Esophagus muscularis mucosa (tissue), 4 donors: ENCODE measurements around the gene ANGPT4. TPM values are rescaled to one million over a fixed set of nuclear protein-coding genes. Genes with fewer than 3 reads are reported as not detected.

ENCODE experiments used
- DNase-seq: peaks from one replicate; pipeline ENCODE4 v3.0.0-alpha.2; 2017; ENCODE audit errors: extremely low spot score
- H3K27ac ChIP-seq, 4 donors: fragments of 200-600 bp; sonication (generic); replicated peaks in 1 of 4; 1 replicate in 3 of 4; 2 replicates in 1 of 4; pipeline ENCODE4 v1.5.1; 2016 to 2019; ENCODE audit warnings: mild to moderate bottlenecking in 1 of 4
- H3K27me3 ChIP-seq, 4 donors: fragments of 200-600 bp; sonication (generic); one replicate each; pipeline versions ENCODE4 v1.5.1 to v1.6.0; 2016 to 2019
- H3K36me3 ChIP-seq, 4 donors: fragments of 200-600 bp; sonication (generic); one replicate each; pipeline ENCODE4 v1.5.1; 2016 to 2019
- H3K4me1 ChIP-seq, 4 donors: fragments of 200-600 bp; sonication (generic); one replicate each; pipeline ENCODE4 v1.5.1; 2016 to 2019
- H3K4me3 ChIP-seq, 4 donors: fragments of 200-600 bp; sonication (generic); 1 replicate in 2 of 4; 2 replicates in 2 of 4; pipeline ENCODE4 v1.5.1; 2016 to 2019; ENCODE audit warnings: mild to moderate bottlenecking in 4 of 4, moderate library complexity in 1 of 4
- H3K9me3 ChIP-seq, 4 donors: fragments of 200-600 bp; sonication (generic); 1 replicate in 3 of 4; 2 replicates in 1 of 4; pipeline ENCODE4 v1.5.1; 2016 to 2019
- EP300 ChIP-seq: sonication (generic); formaldehyde crosslinking; IDR thresholded peaks from one replicate; pipeline ENCODE4 v1.6.1; 2017; ENCODE audit warnings: antibody characterized with exemption
- POLR2A ChIP-seq: fragments of 450-650 bp; IDR thresholded peaks from one replicate; pipeline ENCODE4 v1.6.1; 2017; ENCODE audit warnings: antibody characterized with exemption, moderate library complexity, mild to moderate bottlenecking, low read depth
- POLR2AphosphoS5 ChIP-seq, 2 donors: sonication (generic); formaldehyde crosslinking; IDR thresholded peaks; one replicate each; pipeline ENCODE4 v1.6.1; 2017; ENCODE audit warnings: antibody characterized with exemption in 2 of 2
- WGBS: methylation state at CpG from one replicate; pipeline ENCODE4 v1.1.5; 2018; 5-methylcytosine and 5-hydroxymethylcytosine counted together
- intact Hi-C: fragments of 100-400 bp; cut with DNase I; formaldehyde crosslinking; loops from one replicate; pipeline ENCODE4 v1.15.1; 2023
- total RNA-seq, 4 donors: library from RNA; depleted of rRNA; stranded (reverse); fragments of >200 nt; gene quantifications; one replicate each; pipeline versions ENCODE4 v1.1.0 to v1.2.1, GENCODE V29; 2016
- TF ChIP-seq, protein P1 (sequence below), 3 experiments: fragments of 200-600 bp in 2 of 3; fragments of 450-650 bp in 1 of 3; sonication (generic) in 2 of 3; IDR thresholded peaks; one replicate each; pipeline ENCODE4 v1.5.1; 2017 to 2019; ENCODE audit warnings: antibody characterized with exemption in 3 of 3, mild to moderate bottlenecking in 2 of 3, moderate library complexity in 1 of 3

The ANGPT4 gene
- total RNA-seq, 4 donors from 2014 or later: under 0.01 to 0.46 (median 0.13) TPM; not detected in 1

DNA sequence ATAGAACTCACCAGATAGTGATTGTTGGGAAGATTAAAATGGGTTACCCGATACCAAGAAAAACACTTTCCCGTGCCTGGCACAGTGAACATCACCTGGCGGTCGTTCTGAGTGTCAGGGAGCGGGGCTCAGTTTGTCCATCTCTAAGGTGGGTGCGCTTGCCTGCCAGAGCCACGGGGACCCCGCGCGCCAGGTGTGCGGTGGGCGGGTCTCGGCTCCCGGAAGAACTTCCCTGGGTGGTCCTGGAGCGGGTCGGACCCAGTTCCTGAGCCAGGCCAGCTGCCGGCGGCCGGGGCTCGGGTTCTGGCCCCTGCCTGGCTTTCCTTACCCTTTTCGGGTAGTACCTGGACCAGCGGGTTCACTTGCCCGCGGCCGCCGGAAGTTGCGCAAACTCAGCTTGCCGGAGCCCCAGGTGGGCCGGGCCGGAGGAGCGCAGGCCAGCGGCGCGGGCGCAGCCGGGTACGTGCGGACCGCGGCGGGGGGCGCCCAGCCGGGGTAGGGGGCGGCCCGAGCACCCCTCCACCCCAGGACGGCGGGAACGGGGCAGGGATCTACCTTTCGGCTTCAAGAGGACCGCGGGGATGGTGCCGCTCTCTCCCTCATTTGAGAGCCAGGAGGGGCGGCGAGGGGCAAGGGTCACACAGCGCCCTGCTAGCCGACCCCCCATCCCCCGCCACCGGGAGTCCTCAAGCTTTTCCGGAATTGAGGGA lies 75.1 kb downstream of the ANGPT4 start:
- 64% methylated on average over 6 of the region's 59 CpGs for WGBS

GRCh38 chr20:840503-840857 lies 75.7 kb downstream of the ANGPT4 start:
- Histone ChIP-seq H3K27ac (no peak overlapping the region), H3K36me3 (no peaks in the 10 kb centered on the region), H3K4me3 (peak overlapping the region in 1 of 4 donors; percentile 47), H3K9me3 (peaks cover 0 to 9% (median 6%) of the 10 kb centered on the region in 4 donors), H3K27me3 (peaks cover 0 to 54% (median 23%) of the 10 kb centered on the region in 4 donors), H3K4me1 (peaks cover 29 to 41% (median 37%) of the 10 kb centered on the region in 4 donors)
- intact Hi-C loops: no loop called here
- no peak for DNase-seq
- WGBS: 100% methylated on average over 4 of the region's 7 CpGs
- no peak for TF ChIP-seq EP300
- no peak for TF ChIP-seq POLR2AphosphoS5 (IDR thresholded peaks at IDR 0.05)

More for the DNA sequence above, 75.1 kb downstream of the ANGPT4 start:
- intact Hi-C loops: no loop called here
- H3K36me3 ChIP-seq: no peaks in the 10 kb centered on the region
- peaks cover 0 to 55% (median 23%) of the 10 kb centered on the region in 4 donors for H3K27me3 ChIP-seq
- no peak for DNase-seq
- no peak overlapping the region for H3K27ac ChIP-seq
- H3K4me3 ChIP-seq: peak overlapping the region; percentile 42 to 61 (median 48)
- TF ChIP-seq, protein P1, sequence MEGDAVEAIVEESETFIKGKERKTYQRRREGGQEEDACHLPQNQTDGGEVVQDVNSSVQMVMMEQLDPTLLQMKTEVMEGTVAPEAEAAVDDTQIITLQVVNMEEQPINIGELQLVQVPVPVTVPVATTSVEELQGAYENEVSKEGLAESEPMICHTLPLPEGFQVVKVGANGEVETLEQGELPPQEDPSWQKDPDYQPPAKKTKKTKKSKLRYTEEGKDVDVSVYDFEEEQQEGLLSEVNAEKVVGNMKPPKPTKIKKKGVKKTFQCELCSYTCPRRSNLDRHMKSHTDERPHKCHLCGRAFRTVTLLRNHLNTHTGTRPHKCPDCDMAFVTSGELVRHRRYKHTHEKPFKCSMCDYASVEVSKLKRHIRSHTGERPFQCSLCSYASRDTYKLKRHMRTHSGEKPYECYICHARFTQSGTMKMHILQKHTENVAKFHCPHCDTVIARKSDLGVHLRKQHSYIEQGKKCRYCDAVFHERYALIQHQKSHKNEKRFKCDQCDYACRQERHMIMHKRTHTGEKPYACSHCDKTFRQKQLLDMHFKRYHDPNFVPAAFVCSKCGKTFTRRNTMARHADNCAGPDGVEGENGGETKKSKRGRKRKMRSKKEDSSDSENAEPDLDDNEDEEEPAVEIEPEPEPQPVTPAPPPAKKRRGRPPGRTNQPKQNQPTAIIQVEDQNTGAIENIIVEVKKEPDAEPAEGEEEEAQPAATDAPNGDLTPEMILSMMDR (IDR thresholded peaks at IDR 0.05): no peak
- peaks cover 0 to 9% (median 6%) of the 10 kb centered on the region in 4 donors for H3K9me3 ChIP-seq
- peaks cover 25 to 42% (median 36%) of the 10 kb centered on the region in 4 donors for H3K4me1 ChIP-seq

DNA sequence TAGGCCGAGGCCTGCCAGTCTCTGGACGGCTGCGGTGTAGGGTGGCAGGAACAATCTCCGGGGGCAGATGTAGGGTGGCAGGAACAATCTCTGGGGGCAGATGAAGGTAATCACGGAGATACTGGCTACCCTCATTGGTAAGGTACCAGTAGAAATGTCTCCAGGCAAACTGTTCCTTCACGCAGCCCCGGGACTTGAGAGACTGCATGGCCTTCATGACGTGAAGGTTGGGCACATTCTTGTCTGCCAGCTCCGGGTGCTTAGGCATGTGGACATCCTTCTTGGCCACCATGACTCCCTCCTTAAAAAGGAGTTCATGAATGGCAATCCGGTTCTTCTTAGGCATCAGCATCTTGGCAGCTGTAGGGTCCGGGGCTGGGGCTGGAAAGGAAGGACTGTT lies 76.5 kb downstream of the ANGPT4 start:
- no peak for DNase-seq
- Histone ChIP-seq H3K27ac (no peak overlapping the region), H3K9me3 (peaks cover 0 to 9% (median 6%) of the 10 kb centered on the region in 4 donors), H3K36me3 (no peaks in the 10 kb centered on the region), H3K4me1 (peaks cover 26 to 38% (median 35%) of the 10 kb centered on the region in 4 donors), H3K4me3 (no peak overlapping the region), H3K27me3 (peaks cover 0 to 45% (median 23%) of the 10 kb centered on the region in 4 donors)
- WGBS: 96% methylated on average over 8 of the region's 11 CpGs
- TF ChIP-seq POLR2A (no peak), POLR2AphosphoS5 (IDR thresholded peaks at IDR 0.05) (no peak), EP300 (no peak)
- TF ChIP-seq, protein P1 (IDR thresholded peaks at IDR 0.05): no peak
- intact Hi-C loops: no loop called here

DNA sequence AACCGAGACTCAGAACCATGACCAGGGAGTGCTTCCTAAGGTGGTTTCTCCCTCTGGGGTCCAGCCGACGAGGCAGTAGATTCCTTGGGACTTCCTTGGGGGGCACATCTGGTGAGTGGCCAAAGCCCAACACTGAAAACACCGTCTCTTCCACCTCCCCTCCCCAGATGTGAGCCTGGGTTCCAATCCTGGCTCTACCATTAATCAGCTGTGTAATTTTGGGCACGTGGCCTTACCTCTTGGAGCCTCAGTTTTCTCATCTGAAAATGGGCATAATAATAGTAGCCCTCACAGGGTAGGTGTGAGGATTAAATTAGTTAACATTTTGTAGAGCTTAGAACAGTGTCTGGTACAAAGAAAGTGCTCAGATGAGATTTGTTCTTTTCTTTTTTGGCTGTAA lies 77.1 kb downstream of the ANGPT4 start:
- Histone ChIP-seq H3K4me1 (peaks cover 27 to 38% (median 35%) of the 10 kb centered on the region in 4 donors), H3K4me3 (no peak overlapping the region), H3K27ac (no peak overlapping the region), H3K36me3 (no peaks in the 10 kb centered on the region), H3K27me3 (peaks cover 0 to 44% (median 23%) of the 10 kb centered on the region in 4 donors), H3K9me3 (peaks cover 0 to 9% (median 6%) of the 10 kb centered on the region in 4 donors)
- DNase-seq: no peak
- TF ChIP-seq POLR2A (no peak), EP300 (no peak)
- intact Hi-C loops: no loop called here
- WGBS: 76% methylated on average over 3 of the region's 5 CpGs

DNA sequence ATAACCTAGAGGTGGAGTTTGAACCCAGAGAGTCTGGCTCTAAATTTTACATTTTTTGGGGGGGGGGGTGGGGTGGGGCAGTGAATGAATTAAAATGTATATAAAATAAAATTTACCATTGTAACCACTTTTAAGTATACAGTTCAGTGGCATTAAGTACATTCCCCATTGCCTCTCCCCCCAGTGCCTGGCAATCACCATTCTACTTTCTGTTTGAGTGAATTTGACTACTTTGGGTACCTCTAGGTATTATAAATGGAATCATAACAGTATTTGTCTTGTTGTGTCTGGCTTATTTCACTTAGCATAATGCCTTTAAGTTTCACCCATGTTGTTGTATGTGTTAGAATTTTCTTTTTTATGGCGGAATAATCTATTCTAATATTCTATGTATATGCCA lies 79.9 kb downstream of the ANGPT4 start:
- peaks cover 0 to 9% (median 6%) of the 10 kb centered on the region in 4 donors for H3K9me3 ChIP-seq
- H3K27ac ChIP-seq: no peak overlapping the region
- intact Hi-C loops: no loop called here
- H3K4me1 ChIP-seq: peaks cover 17 to 36% (median 32%) of the 10 kb centered on the region in 4 donors
- 96% methylated on average over 1 of the region's 1 CpG for WGBS
- H3K4me3 ChIP-seq: no peak overlapping the region
- TF ChIP-seq, protein P1 (IDR thresholded peaks at IDR 0.05): no peak
- TF ChIP-seq POLR2AphosphoS5 (IDR thresholded peaks at IDR 0.05): no peak
- no peak for TF ChIP-seq POLR2A
- TF ChIP-seq EP300: no peak
- peaks cover 0 to 23% (median 9%) of the 10 kb centered on the region in 4 donors for H3K27me3 ChIP-seq
- DNase-seq: no peak
- H3K36me3 ChIP-seq: no peaks in the 10 kb centered on the region
